GM19043 (cell line): ENCODE measurements around the gene GNPTAB.
"Not testable (repeated sequence)": the region's sequence is repeated elsewhere in the genome, so short reads cannot be mapped to it uniquely, and the experiment has no call there.

Source experiments
- ATAC-seq: cut with Tn5 transposase; IDR thresholded peaks from one replicate; pipeline ENCODE4 v1.9.1; 2021; ENCODE audit warnings: low read depth; ENCODE audit not compliant: unreplicated experiment

GNPTAB gene

DNA sequence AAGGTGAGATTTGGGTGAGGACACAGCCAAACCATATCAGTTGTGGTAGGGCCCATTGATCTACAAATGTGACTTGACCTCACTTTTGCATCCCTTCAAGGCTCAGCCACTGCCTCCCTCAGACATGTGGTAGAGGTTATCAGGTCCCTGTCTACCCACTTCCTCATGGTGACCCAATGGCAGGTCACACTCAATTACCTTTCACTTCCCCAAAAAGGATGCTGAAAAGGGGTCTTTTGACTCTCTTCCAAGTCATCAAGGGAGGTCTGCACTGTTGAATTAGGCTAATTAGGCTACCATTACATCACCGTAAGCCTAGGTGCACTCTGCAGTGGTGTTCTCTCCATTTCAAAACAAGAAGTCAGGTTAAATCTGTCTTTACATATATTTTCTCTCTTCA is 24.0 kb upstream of the GNPTAB start:
- ATAC-seq = peak; percentile 40

DNA sequence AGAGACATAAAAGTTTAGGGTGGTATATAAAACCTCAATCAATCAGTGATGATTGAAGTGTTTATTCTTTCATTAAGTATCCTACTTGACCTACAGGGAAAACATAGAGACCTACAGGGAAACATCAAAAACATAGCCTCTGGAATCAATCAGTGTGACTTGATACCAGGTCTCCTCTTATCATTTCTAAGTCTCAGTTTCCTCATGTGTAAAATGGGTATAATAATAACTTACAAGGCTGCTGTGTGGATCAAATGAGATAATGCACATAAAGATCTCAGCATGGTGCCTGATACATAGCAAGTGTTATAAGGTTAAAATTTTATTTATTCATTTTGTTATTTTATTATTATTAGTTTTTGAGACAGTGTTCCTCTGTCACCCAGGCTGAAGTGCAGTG is 22.2 kb upstream of the GNPTAB start:
- ATAC-seq = no peak

DNA sequence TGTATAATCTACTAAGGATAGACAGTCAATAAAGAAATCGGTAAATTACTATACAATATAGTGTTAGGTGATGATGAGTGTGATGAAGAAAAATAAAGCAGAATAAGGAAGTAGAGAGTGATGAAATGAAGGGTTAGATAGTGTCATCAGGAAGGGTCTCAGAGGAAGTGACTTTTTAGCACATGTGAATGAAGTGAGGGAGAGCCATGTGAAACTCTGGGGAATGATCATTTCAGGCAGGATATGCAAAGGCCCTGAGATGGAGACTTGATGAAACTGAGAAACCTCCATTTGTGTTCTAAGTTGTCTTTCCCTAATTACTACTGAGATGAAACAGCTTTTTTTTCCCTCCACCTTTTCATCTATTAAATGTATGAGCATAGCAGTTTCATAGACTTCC is 19.4 kb upstream of the GNPTAB start:
- ATAC-seq = no peak

DNA sequence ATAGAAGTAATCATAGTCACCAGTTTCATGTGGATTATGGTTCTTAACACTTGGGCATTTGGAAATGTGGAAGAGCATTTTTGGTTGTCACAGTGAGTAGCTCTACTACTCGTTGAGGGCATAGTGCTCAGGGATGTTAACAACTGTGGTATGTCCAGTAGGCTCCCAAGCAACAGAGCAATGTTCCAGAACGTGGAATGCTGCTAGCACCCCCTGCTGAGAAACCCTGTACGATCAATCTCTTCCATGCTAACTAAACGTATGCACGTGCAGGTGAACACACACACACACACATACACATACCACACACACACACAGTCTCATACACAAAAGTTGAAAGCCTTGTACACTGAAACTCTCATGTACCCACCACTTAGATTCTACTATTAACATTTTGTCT is 16.6 kb upstream of the GNPTAB start:
- ATAC-seq = no peak

DNA sequence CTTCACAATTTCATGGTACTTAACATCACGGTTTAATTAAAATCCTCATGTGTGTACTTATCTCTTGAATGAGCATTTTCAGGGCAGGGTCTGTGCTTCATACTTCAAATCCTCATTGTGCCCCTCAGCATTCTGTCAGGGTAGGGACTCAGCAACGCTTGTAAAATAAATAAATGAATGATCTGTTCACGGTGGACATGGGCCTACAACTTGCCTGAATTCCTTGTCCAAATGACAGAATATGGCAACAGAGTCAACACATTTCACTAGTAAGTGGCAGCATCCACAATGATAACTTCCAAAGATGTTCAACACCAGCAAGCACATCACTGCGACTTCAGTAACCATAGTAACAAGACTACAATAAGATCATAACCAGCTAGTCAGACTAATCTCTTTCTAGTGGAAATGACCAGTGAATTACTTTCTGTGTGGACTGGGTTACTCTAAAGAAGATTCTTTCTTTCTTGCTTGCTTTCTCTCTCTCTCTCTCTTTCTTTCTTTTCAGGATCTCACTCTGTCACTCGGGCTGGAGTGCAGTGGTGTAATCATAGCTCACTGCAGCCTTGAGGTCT is 14.5 kb upstream of the GNPTAB start:
- no peak for ATAC-seq

DNA sequence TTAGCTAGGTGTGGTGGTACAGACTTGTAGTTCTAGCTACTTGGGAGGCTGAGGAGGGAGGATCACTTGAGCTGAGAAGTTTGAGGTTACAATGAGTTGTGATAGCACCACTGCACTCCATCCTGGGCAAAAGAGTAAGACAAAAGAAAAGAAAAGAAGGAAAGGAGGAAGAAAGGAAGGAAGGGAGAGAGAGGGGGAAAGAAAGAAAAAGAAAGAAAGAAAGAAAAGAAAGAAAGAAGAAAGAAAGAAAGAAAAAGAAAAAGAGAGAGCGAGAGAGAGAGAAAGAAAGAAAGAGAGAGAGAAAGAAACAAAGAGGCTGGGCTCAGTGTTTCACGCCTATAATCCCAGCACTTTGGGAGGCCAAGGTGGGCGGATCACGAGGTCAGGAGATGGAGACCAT is 10.3 kb upstream of the GNPTAB start:
- no peak for ATAC-seq

DNA sequence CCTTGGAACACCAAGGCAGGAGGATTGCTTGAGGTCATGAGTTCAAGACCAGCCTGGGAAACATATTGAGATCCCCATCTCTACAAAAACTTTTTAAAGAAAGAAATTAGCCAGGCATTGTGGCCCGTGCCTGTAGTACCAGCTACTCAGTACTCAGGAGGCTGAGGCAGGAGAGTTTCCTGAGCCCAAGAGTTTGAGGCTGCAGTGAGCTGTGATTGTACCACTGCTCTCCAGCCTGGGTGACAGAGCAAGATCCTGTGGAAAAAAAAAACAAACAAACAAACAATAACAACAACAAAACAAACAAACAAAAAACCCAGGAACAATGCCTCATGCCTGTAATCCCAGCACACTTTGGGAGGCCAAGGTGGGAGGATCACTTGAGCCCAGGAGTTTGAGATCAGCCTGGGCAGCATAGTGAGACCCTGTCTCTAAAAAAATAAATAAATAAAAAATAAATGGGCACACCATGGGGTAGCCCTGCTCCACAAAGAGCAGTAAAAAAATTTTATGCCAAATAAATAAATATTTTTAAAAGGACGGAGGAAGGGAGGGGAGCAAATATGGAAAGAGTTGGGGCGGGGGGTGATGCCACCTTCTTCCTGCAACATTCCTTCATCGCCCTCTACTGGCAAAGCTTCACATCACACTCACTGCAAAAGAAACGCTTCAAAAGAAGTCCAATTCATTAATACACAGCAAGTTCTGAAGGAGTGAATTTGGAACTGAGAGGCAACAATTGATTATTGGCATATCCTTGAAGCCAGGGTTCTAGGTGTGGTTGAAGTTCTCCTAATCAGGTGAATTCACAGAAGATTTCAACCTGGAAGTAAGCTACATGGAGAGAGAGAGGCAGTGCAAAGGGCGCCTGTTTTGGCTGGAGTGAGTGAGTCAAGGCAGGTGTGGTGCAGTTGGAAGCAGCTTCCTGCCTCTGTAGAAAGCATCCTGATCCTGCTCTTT is 8.8 kb upstream of the GNPTAB start:
- no peak for ATAC-seq

DNA sequence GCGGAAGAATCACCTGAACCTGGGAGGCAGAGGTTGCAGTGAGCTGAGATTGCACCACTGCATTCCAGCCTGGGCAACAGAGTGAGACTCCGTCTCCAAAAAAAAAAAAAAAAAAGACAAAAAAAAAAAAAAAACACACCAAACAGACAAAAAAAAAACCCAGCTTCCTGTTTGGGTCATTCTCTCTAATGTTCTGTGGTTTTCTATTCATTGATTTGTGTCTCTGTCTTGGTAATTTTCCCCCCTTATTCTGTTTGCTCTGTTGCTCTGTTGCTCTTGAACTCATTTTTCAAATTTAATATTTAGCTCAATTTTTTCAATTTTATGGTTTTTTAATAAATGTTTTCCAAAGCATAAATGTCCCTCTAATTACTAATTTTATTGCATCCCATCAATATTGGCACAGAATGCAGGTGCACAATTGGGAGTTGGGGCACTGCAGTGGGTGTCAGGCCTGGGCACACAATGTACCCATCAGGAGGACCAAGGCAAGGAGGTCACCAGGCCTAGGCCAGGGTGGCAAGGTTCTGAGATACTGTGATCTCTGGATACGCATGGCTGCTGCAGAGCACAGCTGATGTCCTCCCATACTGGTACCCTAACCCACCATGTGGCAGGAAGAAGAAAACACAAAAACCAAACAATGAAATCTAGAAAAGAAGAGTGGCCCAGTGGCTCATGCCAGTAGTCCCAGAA is 8.0 kb upstream of the GNPTAB start:
- ATAC-seq = peak; percentile 72

DNA sequence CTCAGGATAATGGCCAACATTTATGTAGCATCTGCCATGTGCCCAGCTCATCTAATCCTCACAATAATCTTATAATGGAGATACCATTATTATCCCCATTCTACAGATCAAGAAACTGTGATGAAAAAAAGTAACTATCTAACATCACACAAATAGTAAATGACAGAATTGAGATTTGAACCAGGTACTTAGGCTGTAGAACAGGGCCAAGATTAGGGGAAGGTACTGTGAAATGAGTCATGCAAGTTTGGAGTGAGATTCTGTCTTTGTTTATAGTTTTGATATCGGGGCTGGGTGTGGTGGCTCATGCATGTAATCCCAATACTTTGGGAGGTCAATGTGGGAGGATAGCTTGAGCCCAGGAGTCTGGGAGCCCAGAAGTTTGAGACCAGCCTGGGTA is 1.3 kb upstream of the GNPTAB start:
- no peak for ATAC-seq

DNA sequence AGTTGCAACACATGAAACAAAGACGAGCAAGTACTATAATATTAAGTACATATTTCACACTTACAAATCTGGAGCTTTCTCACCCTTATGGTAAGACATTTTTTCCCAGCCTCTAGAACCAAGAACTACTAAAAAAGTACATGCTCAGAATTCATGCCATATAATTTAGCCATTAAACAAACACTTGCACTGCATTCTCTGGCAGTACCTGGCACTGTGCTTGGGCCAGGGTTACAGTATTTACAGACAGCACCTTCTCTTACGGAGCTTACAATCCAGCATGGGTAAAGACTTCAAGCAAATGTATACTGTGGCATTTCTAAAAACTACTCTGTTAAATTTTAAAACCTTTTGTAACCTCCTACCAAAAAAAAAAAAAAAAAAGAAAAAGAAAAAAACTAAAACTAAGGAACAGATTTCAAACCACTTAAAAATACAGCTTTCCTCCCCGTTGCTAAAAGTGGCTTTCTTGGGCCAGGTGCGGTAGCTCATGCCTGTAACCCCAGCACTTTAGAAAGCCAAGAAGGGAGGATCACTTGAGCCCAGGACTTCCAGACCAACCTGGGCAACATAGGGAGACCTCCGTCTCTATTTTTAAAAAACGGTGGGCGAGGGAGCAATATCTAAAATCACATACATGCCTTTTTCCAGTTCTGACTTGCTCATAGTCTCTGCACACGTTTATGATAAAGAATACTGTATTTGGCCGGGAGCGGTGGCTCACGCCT is 956 bp downstream of the GNPTAB start:
- ATAC-seq = no peak

DNA sequence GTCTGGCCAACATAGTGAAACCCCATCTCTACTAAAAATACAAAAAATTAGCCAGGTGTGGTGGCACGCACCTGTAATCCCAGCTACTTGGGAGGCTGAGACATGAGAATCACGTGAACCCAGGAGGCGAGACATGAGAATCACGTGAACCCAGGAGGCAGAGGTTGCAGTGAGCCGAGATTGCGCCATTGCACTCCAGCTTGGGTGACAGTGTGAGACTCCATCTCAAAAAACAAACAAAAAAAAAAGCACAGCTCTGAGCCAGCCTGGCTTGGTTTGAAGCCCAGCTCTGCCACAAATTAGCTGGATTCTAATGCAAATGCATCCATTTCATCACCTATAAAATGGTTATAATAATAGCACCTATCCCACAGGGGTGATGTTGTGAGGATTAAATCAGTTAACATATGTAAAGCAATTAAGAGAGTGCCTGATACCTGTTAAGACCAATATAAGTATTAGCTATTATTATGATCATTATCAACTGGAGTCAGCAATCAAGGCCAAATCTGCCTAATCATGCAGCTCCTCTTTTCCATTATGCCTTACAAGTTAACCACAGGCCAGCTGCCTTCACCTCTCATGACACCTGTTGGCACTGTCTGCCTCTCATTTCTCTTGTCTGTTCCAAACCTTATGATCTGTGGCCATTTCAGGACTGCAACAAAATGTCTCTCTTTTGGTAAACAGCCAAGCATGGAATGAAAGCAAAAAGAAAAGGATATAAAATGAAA is 2.1 kb downstream of the GNPTAB start:
- ATAC-seq = no peak

DNA sequence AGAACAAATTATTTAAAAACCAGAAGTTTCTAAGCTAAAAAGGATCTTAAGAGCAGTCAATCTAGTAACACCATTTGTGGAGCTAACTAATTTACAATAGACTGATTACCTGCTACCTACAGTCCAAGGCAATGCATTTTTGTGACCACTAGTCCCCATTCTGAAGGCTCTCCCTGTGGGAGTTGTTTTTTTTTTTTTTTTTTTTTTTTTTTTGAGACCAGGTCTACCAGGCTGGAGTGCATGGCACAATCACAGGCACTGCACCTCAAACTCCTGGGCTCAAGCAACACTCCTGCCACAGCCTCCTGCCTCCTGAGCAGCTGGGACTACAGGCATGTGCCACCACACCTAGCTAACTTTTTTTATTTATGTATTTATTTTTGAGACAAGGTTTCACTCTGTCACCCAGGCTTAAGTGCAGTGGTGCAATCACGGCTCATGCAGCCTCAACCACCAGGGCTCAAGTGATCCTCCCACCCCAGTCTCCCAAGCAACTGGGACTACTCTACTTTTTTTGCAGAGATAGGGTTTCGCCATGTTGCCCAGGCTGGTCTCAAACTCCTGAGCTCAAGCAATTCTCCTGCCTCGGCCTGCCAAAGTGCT is 3.9 kb downstream of the GNPTAB start:
- ATAC-seq = no peak

DNA sequence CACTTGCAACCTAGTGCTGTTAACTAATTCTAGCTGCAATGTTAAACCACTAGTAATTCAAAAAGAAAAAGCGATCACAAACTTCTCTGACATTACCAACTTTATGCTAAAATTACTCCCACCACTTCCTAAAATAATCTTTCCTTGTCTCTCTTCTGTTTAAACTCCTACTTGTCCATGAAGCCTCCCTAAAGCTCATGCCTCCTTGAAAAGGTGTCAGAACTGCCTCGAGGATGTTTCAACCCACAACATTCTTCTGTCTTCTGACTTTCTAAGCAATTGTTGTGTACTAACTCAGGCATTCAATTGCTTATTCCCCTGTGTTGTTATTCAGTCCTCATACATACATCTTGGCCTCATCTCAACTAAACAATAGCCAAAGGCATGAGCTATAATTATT is 5.9 kb downstream of the GNPTAB start:
- no peak for ATAC-seq

DNA sequence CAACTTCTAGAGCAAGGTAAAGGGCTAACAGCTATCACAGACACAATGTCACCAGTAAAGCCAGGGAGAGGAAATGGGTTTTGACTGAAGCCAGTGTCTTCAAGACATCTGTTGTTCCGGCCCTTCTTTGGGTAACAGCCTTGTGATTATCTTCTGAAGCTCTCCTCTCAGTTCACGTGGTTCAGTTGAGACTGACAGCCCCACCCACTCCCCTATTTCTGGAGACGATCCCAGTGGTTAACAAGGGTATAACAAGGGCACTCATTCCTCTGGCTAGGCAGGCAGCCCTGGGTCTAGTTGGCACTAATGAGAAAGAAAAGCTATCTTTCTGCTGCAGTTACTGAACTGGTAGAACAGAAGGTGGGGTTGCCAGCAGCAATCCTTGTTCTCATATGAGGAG is 6.9 kb downstream of the GNPTAB start:
- ATAC-seq = peak; percentile 72

DNA sequence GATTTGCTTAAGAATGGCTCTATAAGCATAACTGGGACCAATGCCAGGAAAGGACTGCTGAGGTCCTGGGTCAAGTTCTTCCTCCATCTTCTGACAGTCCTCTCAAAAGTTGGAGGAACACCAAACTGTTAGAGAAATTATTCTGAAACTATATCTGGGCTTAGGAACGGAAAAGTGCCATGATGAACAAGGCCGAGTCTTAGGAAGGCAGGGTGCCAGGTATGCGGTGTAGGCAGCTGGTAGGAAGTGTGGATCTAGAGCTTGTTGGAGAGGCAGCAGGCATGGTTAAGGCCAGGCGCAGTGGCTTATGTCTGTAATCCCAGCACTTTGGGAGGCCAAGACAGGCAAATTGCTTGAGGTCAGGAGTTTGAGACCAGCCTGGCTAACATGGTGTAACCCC is 7.7 kb downstream of the GNPTAB start:
- ATAC-seq = no peak

DNA sequence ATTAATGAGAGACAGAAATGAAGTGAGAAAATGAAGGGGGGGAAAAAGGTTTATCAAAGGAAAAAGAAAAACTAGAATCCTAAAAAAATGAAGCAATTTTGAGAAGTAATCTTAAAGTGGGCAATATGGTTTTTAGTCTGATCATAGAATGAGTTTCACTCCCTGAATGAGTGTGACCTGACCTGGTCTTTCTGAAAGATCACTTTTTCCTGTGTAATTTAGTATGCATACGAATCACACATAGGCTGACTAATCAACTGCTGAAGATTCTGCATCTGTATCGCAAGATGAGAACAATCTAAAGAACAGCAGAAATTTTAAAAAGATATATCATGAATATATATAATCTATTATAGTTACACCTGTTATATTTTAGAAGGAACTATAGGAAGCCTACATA is 11.3 kb downstream of the GNPTAB start:
- ATAC-seq = peak; percentile 68

DNA sequence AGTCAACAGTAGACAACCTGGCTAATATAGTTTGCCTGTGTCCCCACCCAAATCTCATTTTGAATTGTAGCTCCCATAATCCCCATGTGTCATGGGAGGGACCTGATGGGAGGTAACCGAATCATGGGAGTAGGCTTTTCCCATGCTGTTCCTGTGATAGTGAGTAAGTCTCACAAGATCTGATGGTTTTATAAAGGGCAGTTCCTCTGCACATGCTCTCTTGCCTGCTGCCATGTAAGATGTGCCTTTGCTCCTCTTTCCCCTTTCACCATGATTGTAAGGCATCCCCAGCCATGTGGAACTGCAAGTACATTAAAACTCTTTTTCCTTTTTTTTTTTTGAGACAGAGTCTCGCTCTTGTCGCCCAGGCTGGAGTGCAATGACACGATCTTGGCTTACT is 12.1 kb downstream of the GNPTAB start:
- not testable (repeated sequence) for ATAC-seq

DNA sequence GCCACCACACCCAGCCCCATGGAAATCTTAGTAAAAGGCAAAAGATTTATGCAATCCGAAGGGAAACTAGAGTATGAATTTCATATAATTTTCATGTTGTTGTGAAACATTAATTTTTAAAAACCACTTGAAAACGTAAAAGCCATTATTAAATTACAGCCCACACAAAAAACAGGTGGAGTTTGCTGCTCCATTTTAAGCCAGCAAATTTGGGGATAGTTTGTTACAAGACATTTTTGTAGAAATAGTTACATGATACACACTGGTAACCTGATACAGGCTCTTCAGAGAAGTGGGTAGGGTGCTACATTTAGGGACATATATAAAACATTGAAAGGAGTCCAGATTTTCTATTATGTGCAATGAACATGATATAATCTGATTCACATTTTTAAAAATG is 17.6 kb downstream of the GNPTAB start:
- no peak for ATAC-seq

DNA sequence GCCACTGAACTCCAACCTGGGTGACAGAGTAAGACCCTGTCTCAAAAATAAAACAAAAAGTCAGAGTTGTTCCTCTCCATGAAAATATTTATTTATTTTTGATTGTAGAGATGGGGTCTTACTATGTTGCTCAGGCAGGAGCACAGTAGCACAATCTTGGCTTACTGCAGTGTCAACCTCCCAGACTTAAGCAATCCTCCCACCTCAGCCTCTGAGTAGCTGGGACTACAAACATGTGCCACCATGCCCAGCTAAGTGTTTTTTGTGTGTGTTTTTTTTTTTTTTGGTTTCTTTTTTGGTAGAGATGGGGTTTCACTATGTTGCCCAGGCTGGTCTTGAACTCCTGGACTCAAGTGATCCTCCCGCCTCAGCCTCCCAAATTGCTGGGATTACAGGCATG is 18.0 kb downstream of the GNPTAB start:
- not testable (repeated sequence) for ATAC-seq

DNA sequence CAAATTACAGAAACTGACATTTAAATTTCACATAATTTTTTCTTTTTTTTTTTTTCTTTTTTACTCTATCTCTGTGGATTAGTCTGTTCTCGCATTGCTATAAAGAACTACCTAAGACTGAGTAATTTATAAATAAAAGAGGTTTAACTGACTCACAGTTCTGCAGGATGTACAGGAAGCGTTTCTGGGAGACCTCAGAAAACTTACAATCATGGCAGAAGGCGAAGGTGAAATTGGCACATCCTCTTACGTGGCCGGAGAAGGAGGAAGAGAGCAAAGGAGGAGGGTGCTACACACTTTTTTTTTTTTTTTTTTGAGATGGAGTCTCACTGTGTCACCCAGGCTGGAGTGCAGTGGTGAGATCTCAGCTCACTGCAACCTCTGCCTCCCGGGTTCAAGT is 19.4 kb downstream of the GNPTAB start:
- ATAC-seq = not testable (repeated sequence)
